Osteoblast (primary cell): ENCODE results near the gene NTRK3. TPM values are rescaled to one million over a fixed set of nuclear protein-coding genes. Genes with fewer than 3 reads are reported as not detected.
"Not testable (repeated sequence)": the region's sequence is repeated elsewhere in the genome, so short reads cannot be mapped to it uniquely, and the experiment has no call there.

ENCODE experiments used
- DNase-seq: peaks from one replicate; pipeline ENCODE4 v3.0.0; 2011; ENCODE audit warnings: low spot score, mixed read lengths; ENCODE audit not compliant: insufficient read length; ENCODE audit errors: missing footprints
- H2AFZ ChIP-seq: 2 replicates; pipeline ENCODE4 v1.6.0; 2011; ENCODE audit warnings: mild to moderate bottlenecking, low read length
- H3K27ac ChIP-seq: 2 replicates; pipeline ENCODE4 v1.5.1; 2011; ENCODE audit warnings: mild to moderate bottlenecking, low read depth, low read length, moderate library complexity
- H3K27me3 ChIP-seq: 2 replicates; pipeline ENCODE4 v1.6.0; 2012; ENCODE audit warnings: mild to moderate bottlenecking, control low read depth, inconsistent platforms, low read length, moderate library complexity; ENCODE audit not compliant: insufficient read depth
- H3K36me3 ChIP-seq: 2 replicates; pipeline ENCODE4 v1.5.1; 2011; ENCODE audit warnings: mild to moderate bottlenecking, low read length, control low read depth, moderate library complexity; ENCODE audit not compliant: insufficient read depth
- H3K4me1 ChIP-seq: 2 replicates; pipeline ENCODE4 v1.5.1; 2011; ENCODE audit warnings: mild to moderate bottlenecking, low read length, control low read depth, moderate library complexity; ENCODE audit not compliant: insufficient read depth
- H3K4me2 ChIP-seq: 2 replicates; pipeline ENCODE4 v1.6.0; 2011; ENCODE audit warnings: mild to moderate bottlenecking, low read length; ENCODE audit not compliant: insufficient read depth
- H3K4me3 ChIP-seq: fragments of 200-600 bp; sonication (generic); 3 replicates; pipeline ENCODE4 v1.5.1; 2012; ENCODE audit warnings: mild to moderate bottlenecking, low read length, inconsistent platforms; ENCODE audit not compliant: insufficient read depth
- H3K79me2 ChIP-seq: 2 replicates; pipeline ENCODE4 v1.6.0; 2012; ENCODE audit warnings: mild to moderate bottlenecking, low read length, control low read depth, inconsistent platforms; ENCODE audit not compliant: insufficient read depth
- H3K9me3 ChIP-seq: 2 replicates; pipeline ENCODE4 v1.5.1; 2011; ENCODE audit warnings: low read depth, low read length, control low read depth
- H4K20me1 ChIP-seq: 2 replicates; pipeline ENCODE4 v1.6.0; 2012; ENCODE audit warnings: mild to moderate bottlenecking, low read length, control low read depth; ENCODE audit not compliant: insufficient read depth
- total RNA-seq: library from RNA; depleted of rRNA; stranded (reverse); fragments of >200 nt; gene quantifications from 2 replicates; pipeline ENCODE4 v1.2.3, GENCODE V29; 2012
- TF ChIP-seq, protein P1 (sequence below): IDR thresholded peaks from 2 replicates; pipeline ENCODE4 v1.5.1; 2011; ENCODE audit warnings: mild to moderate bottlenecking, low read depth, low read length, moderate library complexity; ENCODE audit errors: extremely low read depth

NTRK3 gene
- total RNA-seq, 1 donor, result 0.72 TPM

GRCh38 chr15:88040516-88040915, 216.0 kb downstream of the NTRK3 start:
- TF ChIP-seq, protein P1, sequence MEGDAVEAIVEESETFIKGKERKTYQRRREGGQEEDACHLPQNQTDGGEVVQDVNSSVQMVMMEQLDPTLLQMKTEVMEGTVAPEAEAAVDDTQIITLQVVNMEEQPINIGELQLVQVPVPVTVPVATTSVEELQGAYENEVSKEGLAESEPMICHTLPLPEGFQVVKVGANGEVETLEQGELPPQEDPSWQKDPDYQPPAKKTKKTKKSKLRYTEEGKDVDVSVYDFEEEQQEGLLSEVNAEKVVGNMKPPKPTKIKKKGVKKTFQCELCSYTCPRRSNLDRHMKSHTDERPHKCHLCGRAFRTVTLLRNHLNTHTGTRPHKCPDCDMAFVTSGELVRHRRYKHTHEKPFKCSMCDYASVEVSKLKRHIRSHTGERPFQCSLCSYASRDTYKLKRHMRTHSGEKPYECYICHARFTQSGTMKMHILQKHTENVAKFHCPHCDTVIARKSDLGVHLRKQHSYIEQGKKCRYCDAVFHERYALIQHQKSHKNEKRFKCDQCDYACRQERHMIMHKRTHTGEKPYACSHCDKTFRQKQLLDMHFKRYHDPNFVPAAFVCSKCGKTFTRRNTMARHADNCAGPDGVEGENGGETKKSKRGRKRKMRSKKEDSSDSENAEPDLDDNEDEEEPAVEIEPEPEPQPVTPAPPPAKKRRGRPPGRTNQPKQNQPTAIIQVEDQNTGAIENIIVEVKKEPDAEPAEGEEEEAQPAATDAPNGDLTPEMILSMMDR, result no peak
- Histone ChIP-seq H2AFZ (no peak overlapping the region), H3K27me3 (no peaks in the 10 kb centered on the region), H4K20me1 (no peaks in the 10 kb centered on the region), H3K4me2 (no peak overlapping the region), H3K27ac (no peak overlapping the region), H3K79me2 (no peaks in the 10 kb centered on the region), H3K4me3 (no peak overlapping the region), H3K36me3 (no peaks in the 10 kb centered on the region), H3K9me3 (no peaks in the 10 kb centered on the region), H3K4me1 (no peaks in the 10 kb centered on the region)
- DNase-seq, result no peak

GRCh38 chr15:88038261-88038660, 218.3 kb downstream of the NTRK3 start:
- no peak overlapping the region for H3K4me2 ChIP-seq
- no peak overlapping the region for H3K4me3 ChIP-seq
- H3K27ac ChIP-seq, result no peak overlapping the region
- DNase-seq, result no peak
- H3K9me3 ChIP-seq, result no peaks in the 10 kb centered on the region
- no peaks in the 10 kb centered on the region for H3K79me2 ChIP-seq
- no peaks in the 10 kb centered on the region for H3K4me1 ChIP-seq
- TF ChIP-seq, protein P1, result no peak
- H3K36me3 ChIP-seq, result no peaks in the 10 kb centered on the region
- H4K20me1 ChIP-seq, result no peaks in the 10 kb centered on the region
- no peaks in the 10 kb centered on the region for H3K27me3 ChIP-seq
- H2AFZ ChIP-seq, result no peak overlapping the region

GRCh38 chr15:88036154-88036839, 220.2 kb downstream of the NTRK3 start:
- no peak overlapping the region for H2AFZ ChIP-seq
- H4K20me1 ChIP-seq, result no peaks in the 10 kb centered on the region
- H3K27ac ChIP-seq, result no peak overlapping the region
- H3K36me3 ChIP-seq, result no peaks in the 10 kb centered on the region
- no peaks in the 10 kb centered on the region for H3K27me3 ChIP-seq
- H3K4me1 ChIP-seq, result no peaks in the 10 kb centered on the region
- H3K79me2 ChIP-seq, result no peaks in the 10 kb centered on the region
- H3K4me3 ChIP-seq, result no peak overlapping the region
- DNase-seq, result no peak
- no peak overlapping the region for H3K4me2 ChIP-seq
- no peaks in the 10 kb centered on the region for H3K9me3 ChIP-seq
- TF ChIP-seq, protein P1, result no peak

GRCh38 chr15:88035381-88035780, 221.2 kb downstream of the NTRK3 start:
- Histone ChIP-seq H3K79me2 (no peaks in the 10 kb centered on the region), H3K4me2 (no peak overlapping the region), H3K27ac (no peak overlapping the region), H3K9me3 (no peaks in the 10 kb centered on the region), H2AFZ (no peak overlapping the region), H3K36me3 (no peaks in the 10 kb centered on the region), H3K27me3 (no peaks in the 10 kb centered on the region), H4K20me1 (no peaks in the 10 kb centered on the region), H3K4me1 (no peaks in the 10 kb centered on the region), H3K4me3 (no peak overlapping the region)
- TF ChIP-seq, protein P1, result no peak
- DNase-seq, result no peak

DNA sequence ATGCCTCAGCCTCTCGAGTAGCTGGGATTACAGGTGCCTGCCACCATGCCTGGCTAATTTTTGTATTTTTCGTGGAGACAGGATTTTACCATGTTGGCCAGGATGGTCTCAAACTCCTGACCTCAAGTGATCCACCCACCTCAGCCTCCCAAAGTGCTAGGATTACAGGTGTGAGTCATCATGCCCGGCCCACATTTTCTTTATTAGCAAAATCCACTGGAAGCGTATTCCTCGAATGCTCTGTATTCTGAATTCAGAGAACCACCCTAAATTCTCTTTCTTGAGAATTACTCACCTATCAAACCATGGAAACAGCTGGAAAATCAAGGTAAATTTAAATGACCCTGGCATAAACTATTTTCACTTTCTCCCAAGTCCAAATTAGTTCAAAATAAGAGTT, 223.1 kb downstream of the NTRK3 start:
- DNase-seq, H3K36me3 ChIP-seq, H3K79me2 ChIP-seq, H4K20me1 ChIP-seq, H3K4me1 ChIP-seq, H3K27me3 ChIP-seq, H3K4me3 ChIP-seq, H3K4me2 ChIP-seq, H2AFZ ChIP-seq, H3K27ac ChIP-seq, H3K9me3 ChIP-seq: not testable (repeated sequence)
